Gastrocnemius medialis (tissue), 4 donors: ENCODE measurements around the gene RBFOX1. TPM values are rescaled to one million over a fixed set of nuclear protein-coding genes. Genes with fewer than 3 reads are reported as not detected.

Experiments used
- ATAC-seq, 2 donors: fragments of 150-250 bp; one replicate each; pipeline ENCODE4 v1.9.1; 2016
- DNase-seq, 2 donors: peaks; one replicate each; pipeline ENCODE4 v3.0.0-alpha.2; 2019
- H3K27ac ChIP-seq, 4 donors: fragments of 200-600 bp; sonication (generic); 1 replicate in 1 of 4; 2 replicates in 3 of 4; pipeline ENCODE4 v1.5.1; 2016 to 2018; ENCODE audit warnings: mild to moderate bottlenecking in 2 of 4, moderate library complexity in 1 of 4
- H3K27me3 ChIP-seq, 3 donors: fragments of 200-600 bp; sonication (generic) in 2 of 3; 1 replicate in 1 of 3; 2 replicates in 2 of 3; pipeline versions ENCODE4 v1.5.1 to v1.6.0; 2016 to 2019; ENCODE audit warnings: mild to moderate bottlenecking in 1 of 3, moderate library complexity in 1 of 3
- H3K36me3 ChIP-seq, 2 donors: fragments of 200-600 bp; sonication (generic) in 1 of 2; one replicate each; pipeline ENCODE4 v1.5.1; 2017 to 2018
- H3K4me1 ChIP-seq, 2 donors: fragments of 200-600 bp; sonication (generic) in 1 of 2; one replicate each; pipeline ENCODE4 v1.5.1; 2016 to 2017; ENCODE audit warnings: mild to moderate bottlenecking in 2 of 2
- H3K4me3 ChIP-seq, 4 donors: fragments of 200-600 bp; sonication (generic) in 3 of 4; 1 replicate in 1 of 4; 2 replicates in 3 of 4; pipeline ENCODE4 v1.5.1; 2016 to 2019; ENCODE audit warnings: mild to moderate bottlenecking in 2 of 4
- H3K9me3 ChIP-seq, 3 donors: fragments of 200-600 bp; sonication (generic) in 2 of 3; 1 replicate in 1 of 3; 2 replicates in 2 of 3; pipeline ENCODE4 v1.5.1; 2016 to 2019
- POLR2A ChIP-seq, 2 donors: fragments of 450-650 bp; IDR thresholded peaks; one replicate each; pipeline ENCODE4 v1.6.1; 2017; ENCODE audit warnings: antibody characterized with exemption in 2 of 2, mild to moderate bottlenecking in 2 of 2, moderate library complexity in 2 of 2
- in situ Hi-C, 4 donors: fragments of 200-750 bp; cut with MboI; loops; one replicate each; pipeline versions ENCODE4 v1.15.0 to v1.8.0; 2017; ENCODE audit warnings: low sequenced_read_pairs in 4 of 4
- intact Hi-C: fragments of 100-400 bp; cut with DNase I; formaldehyde crosslinking; loops from one replicate; pipeline ENCODE4 v1.15.1; 2023; ENCODE audit warnings: low total_unique reads
- total RNA-seq, 4 donors: library from RNA; depleted of rRNA; stranded (reverse); fragments of >200 nt; gene quantifications; one replicate each; pipeline versions ENCODE4 v1.1.0 to v1.2.3, GENCODE V29; 2016
- TF ChIP-seq, protein P1 (sequence below), 5 experiments: fragments of 450-650 bp in 3 of 5; fragments of 200-600 bp in 2 of 5; sonication (generic) in 2 of 5; IDR thresholded peaks in 4 of 5; conservative IDR thresholded peaks in 1 of 5; 1 replicate in 4 of 5; 2 replicates in 1 of 5; pipeline ENCODE4 v1.5.1; 2016 to 2019; ENCODE audit warnings: antibody characterized with exemption in 5 of 5, mild to moderate bottlenecking in 3 of 5, moderate library complexity in 3 of 5

Gene RBFOX1
- total RNA-seq, 4 donors from 2014 or later = 42.5 to 98.8 (median 58.6) TPM

DNA sequence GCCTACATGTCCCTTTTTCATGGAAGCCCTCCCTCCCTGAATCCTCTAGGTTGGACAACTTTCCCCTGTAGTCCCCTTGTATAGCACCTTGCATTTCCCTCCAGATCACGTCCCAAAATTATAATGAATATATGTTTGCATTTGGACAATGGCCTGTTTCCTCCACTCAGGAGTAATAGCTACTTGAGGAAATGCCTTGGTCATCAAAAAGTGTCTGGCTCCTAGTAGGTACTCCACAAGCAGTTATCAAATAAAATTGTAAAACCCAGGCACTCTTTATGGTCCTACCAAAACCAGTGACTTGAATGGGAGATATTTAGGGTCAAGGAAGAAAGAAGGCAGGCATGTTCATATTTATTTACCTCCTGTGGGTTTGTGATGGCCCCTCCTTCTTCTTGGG, 59.6 kb downstream of the RBFOX1 start:
- H3K4me1 ChIP-seq = peaks cover 66 to 73% of the 10 kb centered on the region in 2 donors
- DNase-seq = no peak
- no peak overlapping the region for H3K4me3 ChIP-seq
- H3K9me3 ChIP-seq = no peaks in the 10 kb centered on the region
- in situ Hi-C loops = no loop called here
- no peak for ATAC-seq
- TF ChIP-seq, protein P1, sequence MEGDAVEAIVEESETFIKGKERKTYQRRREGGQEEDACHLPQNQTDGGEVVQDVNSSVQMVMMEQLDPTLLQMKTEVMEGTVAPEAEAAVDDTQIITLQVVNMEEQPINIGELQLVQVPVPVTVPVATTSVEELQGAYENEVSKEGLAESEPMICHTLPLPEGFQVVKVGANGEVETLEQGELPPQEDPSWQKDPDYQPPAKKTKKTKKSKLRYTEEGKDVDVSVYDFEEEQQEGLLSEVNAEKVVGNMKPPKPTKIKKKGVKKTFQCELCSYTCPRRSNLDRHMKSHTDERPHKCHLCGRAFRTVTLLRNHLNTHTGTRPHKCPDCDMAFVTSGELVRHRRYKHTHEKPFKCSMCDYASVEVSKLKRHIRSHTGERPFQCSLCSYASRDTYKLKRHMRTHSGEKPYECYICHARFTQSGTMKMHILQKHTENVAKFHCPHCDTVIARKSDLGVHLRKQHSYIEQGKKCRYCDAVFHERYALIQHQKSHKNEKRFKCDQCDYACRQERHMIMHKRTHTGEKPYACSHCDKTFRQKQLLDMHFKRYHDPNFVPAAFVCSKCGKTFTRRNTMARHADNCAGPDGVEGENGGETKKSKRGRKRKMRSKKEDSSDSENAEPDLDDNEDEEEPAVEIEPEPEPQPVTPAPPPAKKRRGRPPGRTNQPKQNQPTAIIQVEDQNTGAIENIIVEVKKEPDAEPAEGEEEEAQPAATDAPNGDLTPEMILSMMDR (IDR thresholded peaks at IDR 0.05 in 4 of 5, conservative IDR thresholded peaks at IDR 0.05 in 1 of 5) = no peak
- peak in 1 of 2 donors; percentile 0 for TF ChIP-seq POLR2A (IDR thresholded peaks at IDR 0.05)
- H3K27me3 ChIP-seq = no peaks in the 10 kb centered on the region
- peak overlapping the region; percentile 77 to 88 (median 82) for H3K27ac ChIP-seq
- H3K36me3 ChIP-seq = no peaks in the 10 kb centered on the region
- intact Hi-C loops = no loop called here

DNA sequence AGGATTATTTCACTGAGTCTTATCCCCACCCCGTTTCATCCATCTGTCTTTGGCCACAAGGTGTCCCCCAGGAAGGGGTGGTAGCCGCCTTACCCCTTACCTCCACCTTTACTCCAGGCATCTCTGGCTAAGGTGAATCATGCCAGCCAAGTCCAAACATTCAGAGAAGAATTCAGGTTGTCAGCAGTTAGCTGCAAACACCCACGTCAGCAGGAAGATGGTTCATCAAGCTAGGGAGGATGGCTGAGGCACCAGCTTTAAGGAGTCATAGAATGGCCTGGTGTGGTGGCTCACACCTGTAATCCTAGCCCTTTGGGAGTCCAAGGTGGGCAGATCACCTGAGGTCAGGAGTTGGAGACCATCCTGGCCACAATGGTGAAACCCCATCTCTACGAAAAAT, 61.0 kb downstream of the RBFOX1 start:
- no peak for DNase-seq
- H3K9me3 ChIP-seq = no peaks in the 10 kb centered on the region
- intact Hi-C loops (no loop called here), in situ Hi-C loops (no loop called here)
- peak overlapping the region; percentile 25 to 77 (median 70) for H3K27ac ChIP-seq
- peaks cover 52 to 62% of the 10 kb centered on the region in 2 donors for H3K4me1 ChIP-seq
- no peak for ATAC-seq
- TF ChIP-seq POLR2A (IDR thresholded peaks at IDR 0.05) = no peak
- TF ChIP-seq, protein P1 (IDR thresholded peaks at IDR 0.05 in 4 of 5, conservative IDR thresholded peaks at IDR 0.05 in 1 of 5) = no peak
- no peak overlapping the region for H3K4me3 ChIP-seq
- no peaks in the 10 kb centered on the region for H3K27me3 ChIP-seq
- no peaks in the 10 kb centered on the region for H3K36me3 ChIP-seq

DNA sequence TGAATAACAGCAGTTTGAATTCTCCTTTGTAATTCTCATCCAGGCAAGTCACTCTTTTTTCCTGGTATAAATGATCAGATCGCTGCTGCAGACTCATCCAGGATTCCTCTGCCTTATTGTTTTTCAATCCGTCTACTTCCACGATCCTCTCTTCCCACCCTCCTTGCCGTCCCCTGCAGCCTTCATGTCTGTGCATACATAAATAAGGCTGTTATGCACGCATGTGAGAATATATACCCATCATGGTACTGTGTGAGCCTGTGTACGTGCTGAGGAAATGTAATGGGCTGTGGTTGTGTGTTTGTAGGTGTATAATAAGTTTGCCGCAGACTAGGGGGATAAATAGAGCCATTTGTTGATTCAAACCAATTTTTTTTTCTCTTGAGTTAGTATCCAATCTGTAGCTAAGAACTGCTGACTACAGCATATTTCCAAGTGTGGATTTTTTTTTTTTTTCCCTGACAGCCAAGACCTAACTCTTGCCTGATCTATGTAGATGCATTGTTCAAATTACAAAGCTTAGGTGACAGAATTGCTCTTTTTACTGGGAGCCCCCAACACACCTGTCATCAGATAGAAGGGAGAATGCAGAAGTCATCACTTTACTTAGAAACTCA, 62.2 kb downstream of the RBFOX1 start:
- no peak for DNase-seq
- intact Hi-C loops = no loop called here
- TF ChIP-seq, protein P1 (IDR thresholded peaks at IDR 0.05 in 4 of 5, conservative IDR thresholded peaks at IDR 0.05 in 1 of 5) = no peak
- no peak for TF ChIP-seq POLR2A (IDR thresholded peaks at IDR 0.05)

DNA sequence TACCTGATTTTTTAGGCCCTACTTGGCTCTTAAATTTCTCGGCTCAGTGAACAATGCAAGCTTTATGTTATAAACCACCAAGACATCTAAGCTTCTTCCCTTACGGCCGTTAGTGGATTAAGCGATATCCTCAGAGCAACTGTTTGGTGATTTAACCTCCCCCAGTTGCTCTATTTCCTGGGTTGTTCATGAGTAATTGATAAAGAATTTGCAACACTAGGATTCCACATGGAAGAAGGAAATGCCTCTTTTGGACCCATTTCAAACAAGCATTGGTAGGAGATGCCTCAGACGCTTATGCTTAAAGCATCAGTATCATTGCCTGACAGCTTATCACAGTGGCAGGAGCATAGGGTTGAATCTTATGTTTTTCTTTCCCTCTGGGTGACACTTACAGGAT, 65.3 kb downstream of the RBFOX1 start:
- H3K36me3 ChIP-seq = no peaks in the 10 kb centered on the region
- no peak for ATAC-seq
- intact Hi-C loops = no loop called here

More for the DNA sequence above, 62.2 kb downstream of the RBFOX1 start:
- no peaks in the 10 kb centered on the region for H3K27me3 ChIP-seq
- in situ Hi-C loops = no loop called here
- peak overlapping the region; percentile 7 to 39 (median 25) for H3K27ac ChIP-seq
- peaks cover 47 to 61% of the 10 kb centered on the region in 2 donors for H3K4me1 ChIP-seq
- no peak overlapping the region for H3K4me3 ChIP-seq
- ATAC-seq = no peak
- no peaks in the 10 kb centered on the region for H3K36me3 ChIP-seq
- H3K9me3 ChIP-seq = no peaks in the 10 kb centered on the region

More for the DNA sequence above, 65.3 kb downstream of the RBFOX1 start:
- TF ChIP-seq POLR2A (IDR thresholded peaks at IDR 0.05) = no peak
- TF ChIP-seq, protein P1 (IDR thresholded peaks at IDR 0.05 in 4 of 5, conservative IDR thresholded peaks at IDR 0.05 in 1 of 5) = no peak
- Histone ChIP-seq H3K4me3 (no peak overlapping the region), H3K9me3 (no peaks in the 10 kb centered on the region), H3K4me1 (peaks cover 48 to 55% of the 10 kb centered on the region in 2 donors), H3K27ac (peak overlapping the region in 1 of 4 donors; percentile 44), H3K27me3 (no peaks in the 10 kb centered on the region)
- no peak for DNase-seq
- in situ Hi-C loops = no loop called here
